Activated CD8-positive, alpha-beta memory T cell treated with anti-CD3 and anti-CD28 coated beads, Interleukin-2, amount 50 U/mL, for 4 hours (primary cell): ENCODE measurements around the gene TBC1D3D.
"Not testable (repeated sequence)": the region's sequence is repeated elsewhere in the genome, so short reads cannot be mapped to it uniquely, and the experiment has no call there.

Source experiments
- DNase-seq: peaks from one replicate; pipeline ENCODE4 v3.0.0-alpha.2; 2020

Gene TBC1D3D

GRCh38 chr17:38003676-38004075 is at the start of gene TBC1D3D:
TBC1D3D (plus strand) TSS chr17:38003976; CDS start chr17:38005561, 1,585 bp downstream.
- not testable (repeated sequence) for DNase-seq

GRCh38 chr17:37988960-37989359 is 14.8 kb upstream of the TBC1D3D start, which contains the start of gene TBC1D3L:
TBC1D3L (minus strand) TSS chr17:37989060; CDS start chr17:37987520, 1,540 bp downstream.
- DNase-seq, result not testable (repeated sequence)
